H1 (cell line): ENCODE data around the gene POLE. TPM values are rescaled to one million over a fixed set of nuclear protein-coding genes. Genes with fewer than 3 reads are reported as not detected.

ENCODE experiments used
- CTCF ChIA-PET: fragments of 300-600 bp; sonication (Branson Sonifier 250); formaldehyde crosslinking; loops from one replicate; lab custom pipeline; 2021; ENCODE audit not compliant: partially characterized antibody; lab: Charles Lee
- POLR2A ChIA-PET: fragments of 300-600 bp; sonication (Branson Sonifier 250); formaldehyde crosslinking; loops from one replicate; lab custom pipeline; 2021; ENCODE audit warnings: inconsistent platforms; ENCODE audit not compliant: partially characterized antibody; lab: Charles Lee
- DNase-seq, 2 experiments: peaks; one replicate each; pipeline versions ENCODE4 v3.0.0 to v3.0.0-alpha.2; 2010 to 2022; ENCODE audit warnings: low spot score in 2 of 2, low read depth in 1 of 2, mixed read lengths in 1 of 2
- FAIRE-seq: peaks from 2 replicates; lab custom pipeline; 2011; peaks lifted over from hg19 to GRCh38; lab: Jason Lieb, UNC
- H2AFZ ChIP-seq: 2 replicates; pipeline ENCODE4 v1.8.1; 2012; ENCODE audit warnings: low read length, inconsistent platforms
- H2AK5ac ChIP-seq: 2 replicates; pipeline ENCODE4 v1.6.1; 2013; ENCODE audit warnings: low read depth, low read length
- H2BK120ac ChIP-seq: replicated peaks from 2 replicates; pipeline ENCODE3; 2013; ENCODE audit warnings: low read depth, low read length, inconsistent platforms
- H2BK12ac ChIP-seq: 2 replicates; pipeline ENCODE4 v1.6.1; 2013; ENCODE audit warnings: low read depth, low read length
- H2BK15ac ChIP-seq: 2 replicates; pipeline ENCODE4 v1.6.1; 2013; ENCODE audit warnings: low read length
- H2BK20ac ChIP-seq: 2 replicates; pipeline ENCODE4 v1.6.1; 2013; ENCODE audit warnings: low read length
- H2BK5ac ChIP-seq: 2 replicates; pipeline ENCODE4 v1.6.1; 2013; ENCODE audit warnings: low read depth, low read length
- H3K14ac ChIP-seq: 2 replicates; pipeline ENCODE4 v1.6.1; 2013; ENCODE audit warnings: inconsistent platforms; ENCODE audit not compliant: insufficient read length
- H3K18ac ChIP-seq: 2 replicates; pipeline ENCODE4 v1.6.1; 2013; ENCODE audit warnings: low read length; ENCODE audit errors: extremely low read depth
- H3K23ac ChIP-seq: 2 replicates; pipeline ENCODE4 v1.6.1; 2013; ENCODE audit warnings: inconsistent platforms; ENCODE audit not compliant: insufficient read length
- H3K23me2 ChIP-seq: 2 replicates; pipeline ENCODE4 v1.6.1; 2013; ENCODE audit warnings: low read depth, low read length
- H3K27ac ChIP-seq: 2 replicates; pipeline ENCODE4 v1.6.1; 2011; ENCODE audit warnings: low read depth, low read length, inconsistent platforms
- H3K27me3 ChIP-seq, 4 experiments: replicated peaks in 1 of 4; 1 replicate in 1 of 4; 2 replicates in 3 of 4; pipeline versions ENCODE4 v1.6.1 to v1.8.1; 2011 to 2013; ENCODE audit warnings: low read length in 3 of 4, mild to moderate bottlenecking in 3 of 4, inconsistent platforms in 2 of 4, mixed read lengths in 2 of 4, moderate library complexity in 1 of 4; ENCODE audit not compliant: control insufficient read depth in 3 of 4, insufficient read depth in 3 of 4; ENCODE audit errors: extremely low read depth in 1 of 4
- H3K36me3 ChIP-seq, 4 experiments: 2 replicates each; pipeline versions ENCODE4 v1.6.1 to v1.8.1; 2011 to 2013; ENCODE audit warnings: mild to moderate bottlenecking in 4 of 4, low read length in 3 of 4, moderate library complexity in 2 of 4, control low read depth in 1 of 4, inconsistent platforms in 1 of 4; ENCODE audit not compliant: insufficient read depth in 4 of 4, control insufficient read depth in 2 of 4
- H3K4ac ChIP-seq: replicated peaks from 2 replicates; pipeline ENCODE3; 2013; ENCODE audit warnings: low read length, low read depth, mixed read lengths, inconsistent platforms; ENCODE audit not compliant: insufficient read length
- H3K4me1 ChIP-seq, 4 experiments: replicated peaks in 1 of 4; 1 replicate in 1 of 4; 2 replicates in 3 of 4; pipeline versions ENCODE4 v1.6.1 to v1.8.1; 2011 to 2013; ENCODE audit warnings: low read length in 3 of 4, inconsistent platforms in 2 of 4, mixed read lengths in 1 of 4; ENCODE audit not compliant: insufficient read depth in 4 of 4, control insufficient read depth in 3 of 4
- H3K4me2 ChIP-seq, 2 experiments: 2 replicates each; pipeline versions ENCODE4 v1.6.1 to v1.8.1; 2011 to 2013; ENCODE audit warnings: low read depth in 2 of 2, low read length in 2 of 2, control low read depth in 1 of 2, inconsistent platforms in 1 of 2, mild to moderate bottlenecking in 1 of 2; ENCODE audit not compliant: insufficient read depth in 1 of 2
- H3K4me3 ChIP-seq, 4 experiments: fragments of 200-600, 300-600 bp in 1 of 4; sonication (generic), shearing (Covaris generic), sonication (Bioruptor Twin) in 1 of 4; 2 replicates each; pipeline versions ENCODE4 v1.5.1 to v1.8.1; 2011 to 2016; ENCODE audit warnings: low read length in 4 of 4, low read depth in 3 of 4, control low read depth in 2 of 4, inconsistent platforms in 2 of 4, mild to moderate bottlenecking in 2 of 4, mixed read lengths in 1 of 4, moderate library complexity in 1 of 4; ENCODE audit not compliant: insufficient read depth in 2 of 4; ENCODE audit errors: extremely low read depth in 1 of 4
- H3K56ac ChIP-seq: replicated peaks from 2 replicates; pipeline ENCODE3; 2013; ENCODE audit warnings: low read depth, mild to moderate bottlenecking, mixed read lengths, low read length, inconsistent platforms; ENCODE audit not compliant: insufficient read length
- H3K79me1 ChIP-seq: 2 replicates; pipeline ENCODE4 v1.6.1; 2013; ENCODE audit warnings: low read depth, low read length, control low read depth
- H3K79me2 ChIP-seq, 2 experiments: 2 replicates each; pipeline versions ENCODE4 v1.6.1 to v1.8.1; 2012 to 2013; ENCODE audit warnings: low read length in 2 of 2, mild to moderate bottlenecking in 2 of 2, inconsistent platforms in 1 of 2; ENCODE audit not compliant: insufficient read depth in 2 of 2, control insufficient read depth in 1 of 2
- H3K9ac ChIP-seq, 4 experiments: replicated peaks in 1 of 4; 1 replicate in 1 of 4; 2 replicates in 3 of 4; pipeline versions ENCODE4 v1.6.1 to v1.8.1; 2011 to 2013; ENCODE audit warnings: low read depth in 3 of 4, low read length in 3 of 4, control low read depth in 2 of 4, mild to moderate bottlenecking in 2 of 4, moderate library complexity in 2 of 4, inconsistent platforms in 1 of 4; ENCODE audit errors: extremely low read depth in 1 of 4
- H3K9me3 ChIP-seq, 2 experiments: 2 replicates each; pipeline versions ENCODE4 v1.6.1 to v1.8.1; 2012 to 2013; ENCODE audit warnings: mild to moderate bottlenecking in 2 of 2, moderate library complexity in 2 of 2, control low read depth in 1 of 2, inconsistent platforms in 1 of 2, low read depth in 1 of 2, low read length in 1 of 2, mixed read lengths in 1 of 2; ENCODE audit not compliant: insufficient read depth in 2 of 2
- H4K20me1 ChIP-seq, 2 experiments: replicated peaks in 1 of 2; 2 replicates each; pipeline versions ENCODE3 to v1.8.1; 2011 to 2013; ENCODE audit warnings: inconsistent platforms in 2 of 2, low read length in 2 of 2, mild to moderate bottlenecking in 1 of 2; ENCODE audit not compliant: insufficient read depth in 2 of 2, control insufficient read depth in 1 of 2
- H4K5ac ChIP-seq: 2 replicates; pipeline ENCODE4 v1.6.1; 2013; ENCODE audit warnings: low read length, low read depth, mixed read lengths, inconsistent platforms; ENCODE audit not compliant: insufficient read length
- H4K8ac ChIP-seq: 2 replicates; pipeline ENCODE4 v1.8.0; 2013; ENCODE audit warnings: mild to moderate bottlenecking, moderate library complexity, low read length, inconsistent platforms; ENCODE audit not compliant: insufficient read depth; ENCODE audit errors: extremely low read depth
- H4K91ac ChIP-seq: replicated peaks from 2 replicates; pipeline ENCODE3; 2013; ENCODE audit warnings: low read length, mixed read lengths, inconsistent platforms; ENCODE audit not compliant: insufficient read length
- CEBPB ChIP-seq: IDR thresholded peaks from 2 replicates; pipeline ENCODE4 v1.6.1; 2012; ENCODE audit warnings: low read depth, low read length
- CHD2 ChIP-seq: IDR thresholded peaks from 2 replicates; pipeline ENCODE4 v1.6.1; 2012; ENCODE audit warnings: low read length, improper control_type of control experiment
- KDM1A ChIP-seq: fragments of 200-600, 300-600 bp; sonication (generic); IDR thresholded peaks from 2 replicates; pipeline ENCODE4 v1.7.1; 2016; ENCODE audit warnings: mild to moderate bottlenecking, low read length, borderline replicate concordance
- SAP30 ChIP-seq: fragments of 300-600 bp; sonication (generic); IDR thresholded peaks from 2 replicates; pipeline ENCODE4 v1.7.1; 2012; ENCODE audit warnings: low read length, moderate library complexity, mild to moderate bottlenecking, inconsistent platforms; ENCODE audit not compliant: insufficient read depth, insufficient replicate concordance
- SRF ChIP-seq: IDR thresholded peaks from 2 replicates; pipeline ENCODE4 v1.6.1; 2011; ENCODE audit warnings: mild to moderate bottlenecking, low read depth, low read length, moderate library complexity
- WGBS, 2 experiments: shearing (Covaris generic) in 1 of 2; methylation state at CpG; one replicate each; pipeline versions ENCODE4 v1.1.6 to v1.1.7; 2013 to 2015; ENCODE audit warnings: low lambda C conversion rate in 2 of 2, mixed read lengths in 2 of 2, inconsistent platforms in 1 of 2, low coverage in 1 of 2, missing lambda C conversion rate in 1 of 2; ENCODE audit not compliant: insufficient replicate concordance in 2 of 2, insufficient coverage in 1 of 2, insufficient read length in 1 of 2; ENCODE audit errors: extremely low coverage in 1 of 2, missing lambda C conversion rate in 1 of 2; 5-methylcytosine and 5-hydroxymethylcytosine counted together
- polyA plus RNA-seq, 7 experiments: library from polyadenylated mRNA; depleted of rRNA in 3 of 7; stranded (reverse) in 5 of 7; unstranded in 2 of 7; fragments of >200 nt in 5 of 7; fragments of 200-250 nt in 2 of 7; gene quantifications; 1 replicate in 5 of 7; 2 replicates in 1 of 7; 4 replicates in 1 of 7; pipeline versions ENCODE4 v1.2.1 to v1.2.3, GENCODE V29; 2011 to 2013; ENCODE audit warnings: missing spikeins in 2 of 7, mixed read lengths in 2 of 7
- total RNA-seq: library from RNA; stranded (reverse); fragmentation: NEBNext Ultra II Directional; extraction: Animal tissue kit (Norgen Biotek cat#: 25700); gene quantifications from 2 replicates; pipeline ENCODE4 v1.2.1, GENCODE V29; 2021

Gene POLE
- total and polyA plus RNA-seq, 2 of the 8 experiments (the other 6 are each of a cell fraction or from before 2014, with no cell fraction given), result 59.7 to 115 TPM

DNA sequence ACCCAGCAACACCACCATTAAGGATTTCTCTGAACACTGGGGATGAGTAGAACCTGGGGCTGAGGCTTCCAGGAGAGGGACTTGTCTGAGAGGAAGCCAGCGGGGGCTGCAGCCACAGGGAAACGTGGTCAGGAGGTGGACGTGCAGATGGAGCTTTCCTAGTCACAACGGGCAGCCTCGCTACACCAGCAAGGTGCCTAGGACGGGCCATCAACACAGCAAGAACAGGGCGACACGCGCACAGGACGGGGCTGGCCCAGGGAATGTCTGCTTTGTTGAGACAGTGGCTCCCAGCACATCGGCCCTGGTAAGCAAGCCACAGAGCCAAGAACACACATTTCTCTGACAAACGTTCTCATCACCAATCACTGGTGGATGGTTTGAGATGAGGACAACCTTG, 49.2 kb upstream of the POLE start:
- DNase-seq, result no peak
- TF ChIP-seq SRF, result no peak
- TF ChIP-seq SAP30, result no peak
- no peak for TF ChIP-seq CEBPB
- TF ChIP-seq KDM1A, result no peak
- TF ChIP-seq CHD2, result no peak

More for the DNA sequence above, 49.2 kb upstream of the POLE start:
- Histone ChIP-seq H3K23me2 (no peaks in the 10 kb centered on the region), H3K36me3 (peaks cover 56 to 88% (median 83%) of the 10 kb centered on the region in 4 experiments), H3K56ac (no peak overlapping the region), H3K4me2 (no peak overlapping the region), H3K4ac (no peak overlapping the region), H3K23ac (no peak overlapping the region), H2BK120ac (no peak overlapping the region), H3K79me2 (no peaks in the 10 kb centered on the region), H4K5ac (no peak overlapping the region), H2BK12ac (no peak overlapping the region), H4K8ac (peak overlapping the region; percentile 51; the same call in 1 of the 2 replicates), H2BK15ac (no peak overlapping the region), H3K4me3 (no peak overlapping the region), H2AK5ac (no peak overlapping the region), H2BK20ac (no peak overlapping the region), H2BK5ac (no peak overlapping the region), H3K27me3 (no peaks in the 10 kb centered on the region), H3K14ac (no peak overlapping the region), H4K20me1 (peaks cover 9 to 15% of the 10 kb centered on the region in 2 experiments), H3K79me1 (no peaks in the 10 kb centered on the region), H3K27ac (no peak overlapping the region), H4K91ac (no peak overlapping the region), H2AFZ (no peak overlapping the region), H3K9me3 (no peaks in the 10 kb centered on the region), H3K18ac (no peak overlapping the region), H3K4me1 (no peaks in the 10 kb centered on the region), H3K9ac (no peak overlapping the region)
- WGBS, 2 experiments, result 92% methylated on average over 12 of the region's 12 CpGs; no CpG with 5 or more reads in 1 of the 2 experiments
- FAIRE-seq, result no peak
- POLR2A ChIA-PET, result interaction anchor here (1.1 to 1.5 kb wide), 4 partner anchors 10 to 25 kb away, joined by 3 to 5 read pairs (median 3); partner anchors contain the start of gene ANKLE2
- CTCF ChIA-PET, result interaction anchor here (0.8 kb wide), 1 partner anchor 98 kb away, joined by 4 read pairs; no protein-coding TSS in a partner anchor
